Neutrophil (primary cell): Measurements from ENCODE around the gene TAOK1.

ENCODE experiments used
- H3K27ac ChIP-seq: fragments of 200-600 bp; sonication (generic); 2 replicates; pipeline ENCODE4 v1.5.1; 2016; ENCODE audit warnings: mild to moderate bottlenecking, moderate library complexity
- H3K27me3 ChIP-seq: fragments of 200-600 bp; sonication (generic); 2 replicates; pipeline ENCODE4 v1.6.0; 2016; ENCODE audit warnings: mild to moderate bottlenecking
- H3K36me3 ChIP-seq: fragments of 200-600 bp; sonication (generic); 2 replicates; pipeline ENCODE4 v1.5.1; 2017
- H3K4me1 ChIP-seq, 2 experiments: fragments of 200-600 bp in 1 of 2; sonication (generic) in 1 of 2; 1 replicate in 1 of 2; 2 replicates in 1 of 2; pipeline versions ENCODE4 v1.5.1 to v1.6.1; 2013 to 2016; ENCODE audit warnings: low read depth in 1 of 2, low read length in 1 of 2, mild to moderate bottlenecking in 1 of 2, moderate library complexity in 1 of 2; ENCODE audit not compliant: control insufficient read depth in 1 of 2, insufficient read depth in 1 of 2
- H3K4me3 ChIP-seq, 2 experiments: fragments of 200-600 bp in 1 of 2; sonication (generic) in 1 of 2; 1 replicate in 1 of 2; 2 replicates in 1 of 2; pipeline ENCODE4 v1.5.1; 2013 to 2016; ENCODE audit warnings: low read depth in 1 of 2, low read length in 1 of 2, mild to moderate bottlenecking in 1 of 2, moderate library complexity in 1 of 2
- H3K9me3 ChIP-seq: fragments of 200-600 bp; sonication (generic); 2 replicates; pipeline ENCODE4 v1.5.1; 2016
- CTCF ChIP-seq: fragments of 200-600 bp; sonication (generic); IDR thresholded peaks from 2 replicates; pipeline ENCODE4 v1.5.1; 2016; ENCODE audit warnings: antibody characterized with exemption

The TAOK1 gene

GRCh38 chr17:29560316-29560715, 170.2 kb downstream of the TAOK1 start:
- peaks cover 0 to under 1% of the 10 kb centered on the region in 2 experiments for H3K4me1 ChIP-seq
- H3K27me3 ChIP-seq = peaks cover 20% of the 10 kb centered on the region
- H3K36me3 ChIP-seq = no peaks in the 10 kb centered on the region
- H3K9me3 ChIP-seq = no peaks in the 10 kb centered on the region
- no peak overlapping the region for H3K27ac ChIP-seq
- no peak overlapping the region for H3K4me3 ChIP-seq
- no peak for TF ChIP-seq CTCF

- peaks cover 14 to 16% of the 10 kb centered on the region in 2 experiments for H3K4me1 ChIP-seq
- H3K27me3 ChIP-seq = peaks cover 35% of the 10 kb centered on the region
- TF ChIP-seq CTCF = no peak
- H3K27ac ChIP-seq = no peak overlapping the region
- no peaks in the 10 kb centered on the region for H3K36me3 ChIP-seq
- no peak overlapping the region for H3K4me3 ChIP-seq
- no peaks in the 10 kb centered on the region for H3K9me3 ChIP-seq
Measured at GRCh38 chr17:29561554-29562517, 171.7 kb downstream of the TAOK1 start.

GRCh38 chr17:29562615-29563014, 172.5 kb downstream of the TAOK1 start:
- H3K27ac ChIP-seq = no peak overlapping the region
- peaks cover 20 to 23% of the 10 kb centered on the region in 2 experiments for H3K4me1 ChIP-seq
- H3K27me3 ChIP-seq = peaks cover 43% of the 10 kb centered on the region
- H3K36me3 ChIP-seq = no peaks in the 10 kb centered on the region
- no peak for TF ChIP-seq CTCF
- no peak overlapping the region for H3K4me3 ChIP-seq
- H3K9me3 ChIP-seq = no peaks in the 10 kb centered on the region

- H3K9me3 ChIP-seq = no peaks in the 10 kb centered on the region
- no peaks in the 10 kb centered on the region for H3K36me3 ChIP-seq
- no peak for TF ChIP-seq CTCF
- H3K27ac ChIP-seq = no peak overlapping the region
- H3K4me1 ChIP-seq = peaks cover 29 to 33% of the 10 kb centered on the region in 2 experiments
- H3K27me3 ChIP-seq = peaks cover 55% of the 10 kb centered on the region
- H3K4me3 ChIP-seq = no peak overlapping the region
Measured at GRCh38 chr17:29563816-29564215, 173.7 kb downstream of the TAOK1 start.

- peak overlapping the region; percentile 72 to 73 for H3K4me3 ChIP-seq
- no peak overlapping the region for H3K27ac ChIP-seq
- peaks cover 63% of the 10 kb centered on the region for H3K27me3 ChIP-seq
- no peaks in the 10 kb centered on the region for H3K36me3 ChIP-seq
- peaks cover 35 to 38% of the 10 kb centered on the region in 2 experiments for H3K4me1 ChIP-seq
- H3K9me3 ChIP-seq = no peaks in the 10 kb centered on the region
- TF ChIP-seq CTCF = no peak
Measured at GRCh38 chr17:29565643-29566472, 175.7 kb downstream of the TAOK1 start.
